OCI-LY1 (cell line): ENCODE data around the gene RGS9.

ENCODE experiments used
- EZH2 ChIP-seq: fragments of 200-600 bp; sonication (generic), shearing (Covaris generic); IDR thresholded peaks from 2 replicates; pipeline ENCODE4 v1.8.0; 2017; ENCODE audit warnings: borderline replicate concordance, mixed run types, mild to moderate bottlenecking, antibody characterized with exemption, low read length, moderate library complexity, mixed read lengths
- TF ChIP-seq, protein P1 (sequence below): fragments of 200-600 bp; sonication (generic), shearing (Covaris generic); IDR thresholded peaks from 2 replicates; pipeline ENCODE4 v1.5.1; 2017; ENCODE audit warnings: mild to moderate bottlenecking, antibody characterized with exemption, low read length, moderate library complexity, mixed read lengths

DNA sequence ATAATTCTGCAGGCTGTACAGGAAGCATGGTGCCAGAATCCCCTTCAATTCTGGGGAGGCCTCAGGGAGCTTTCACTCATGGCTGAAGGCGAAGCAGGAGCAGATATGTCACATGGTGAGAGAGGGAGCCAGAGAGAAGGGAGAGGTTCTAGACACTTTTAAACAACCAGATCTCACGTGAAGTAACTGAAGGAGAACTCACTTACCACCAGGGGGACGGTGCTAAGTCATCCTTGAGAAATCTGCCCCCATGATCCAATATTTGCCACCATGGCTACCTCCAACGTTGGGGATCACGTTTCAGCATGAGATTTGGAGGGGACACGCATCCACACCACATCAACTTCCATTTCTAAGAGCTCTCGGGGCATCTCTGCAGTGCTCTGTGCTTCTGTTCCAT is 43.2 kb upstream of the RGS9 start:
- TF ChIP-seq, protein P1, sequence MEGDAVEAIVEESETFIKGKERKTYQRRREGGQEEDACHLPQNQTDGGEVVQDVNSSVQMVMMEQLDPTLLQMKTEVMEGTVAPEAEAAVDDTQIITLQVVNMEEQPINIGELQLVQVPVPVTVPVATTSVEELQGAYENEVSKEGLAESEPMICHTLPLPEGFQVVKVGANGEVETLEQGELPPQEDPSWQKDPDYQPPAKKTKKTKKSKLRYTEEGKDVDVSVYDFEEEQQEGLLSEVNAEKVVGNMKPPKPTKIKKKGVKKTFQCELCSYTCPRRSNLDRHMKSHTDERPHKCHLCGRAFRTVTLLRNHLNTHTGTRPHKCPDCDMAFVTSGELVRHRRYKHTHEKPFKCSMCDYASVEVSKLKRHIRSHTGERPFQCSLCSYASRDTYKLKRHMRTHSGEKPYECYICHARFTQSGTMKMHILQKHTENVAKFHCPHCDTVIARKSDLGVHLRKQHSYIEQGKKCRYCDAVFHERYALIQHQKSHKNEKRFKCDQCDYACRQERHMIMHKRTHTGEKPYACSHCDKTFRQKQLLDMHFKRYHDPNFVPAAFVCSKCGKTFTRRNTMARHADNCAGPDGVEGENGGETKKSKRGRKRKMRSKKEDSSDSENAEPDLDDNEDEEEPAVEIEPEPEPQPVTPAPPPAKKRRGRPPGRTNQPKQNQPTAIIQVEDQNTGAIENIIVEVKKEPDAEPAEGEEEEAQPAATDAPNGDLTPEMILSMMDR = peak; percentile 30; the same call in 1 of the 2 replicates
- no peak for TF ChIP-seq EZH2
